ENCODE data around the gene DIP2A. TPM values are rescaled to one million over a fixed set of nuclear protein-coding genes. Genes with fewer than 3 reads are reported as not detected.

Gene DIP2A
- total RNA-seq, 4 donors from 2014 or later: 42.3 to 141 (median 52.8) TPM

DNA sequence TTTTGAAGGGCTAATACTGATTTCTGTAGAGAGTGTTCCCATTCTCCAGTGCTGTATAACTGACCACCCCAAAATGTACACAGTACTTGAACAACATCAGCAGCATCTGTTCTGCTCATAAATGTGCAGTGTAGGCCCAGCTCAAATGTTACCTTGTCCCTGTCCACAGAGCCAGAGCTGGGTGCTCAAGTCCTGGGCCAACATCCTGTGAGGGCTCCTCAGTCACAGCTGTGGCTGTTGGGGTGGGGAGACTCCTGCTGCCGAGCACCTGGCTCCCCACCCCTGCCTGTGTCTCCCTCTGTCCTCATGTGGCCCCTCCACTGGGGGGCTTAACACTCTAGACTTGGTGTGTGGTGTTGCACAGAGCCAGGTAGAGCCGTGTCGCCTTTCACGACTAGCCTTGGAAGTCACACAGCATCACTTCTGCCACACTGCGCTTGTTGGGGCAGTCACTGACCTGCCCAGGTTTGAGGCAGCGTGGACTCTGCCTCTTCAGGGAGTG lies 30.5 kb downstream of the DIP2A start:
- WGBS: 97% methylated on average over 6 of the region's 6 CpGs
- H3K27me3 ChIP-seq: no peaks in the 10 kb centered on the region
- H3K27ac ChIP-seq: no peak overlapping the region
- TF ChIP-seq POLR2AphosphoS5 (IDR thresholded peaks at IDR 0.05): no peak
- TF ChIP-seq POLR2A (IDR thresholded peaks at IDR 0.05): no peak
- no peak for TF ChIP-seq CTCF (IDR thresholded peaks at IDR 0.05)
- TF ChIP-seq EP300 (IDR thresholded peaks at IDR 0.05): no peak
- H3K4me1 ChIP-seq: no peaks in the 10 kb centered on the region
- no peak for DNase-seq (ENCODE audit: low spot score in 2 of 2)
- no peaks in the 10 kb centered on the region for H3K9me3 ChIP-seq
- H3K4me3 ChIP-seq: no peak overlapping the region
- peaks cover 46% of the 10 kb centered on the region for H3K36me3 ChIP-seq

DNA sequence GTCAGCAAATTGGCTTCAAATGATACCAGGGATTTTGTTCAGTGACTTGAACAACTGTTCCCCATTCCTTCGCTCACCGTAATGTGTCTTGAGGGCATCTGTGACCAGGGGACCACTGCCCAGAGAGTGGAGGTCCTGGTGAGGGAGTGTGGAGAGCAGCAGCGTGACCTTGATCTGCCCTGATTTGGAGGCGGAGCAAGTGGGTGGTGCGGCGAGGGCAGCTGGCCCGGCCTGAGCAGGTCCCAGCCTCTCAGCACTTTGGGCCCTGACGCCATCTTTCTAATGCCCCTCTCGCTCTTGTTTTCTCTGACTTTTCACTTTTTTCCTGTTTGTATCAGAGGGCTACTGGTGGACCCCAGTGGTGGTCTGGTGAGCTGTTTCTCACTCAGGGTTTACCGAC lies 31.1 kb downstream of the DIP2A start:
- WGBS: 88% methylated on average over 10 of the region's 10 CpGs
- Histone ChIP-seq H3K4me3 (no peak overlapping the region), H3K27ac (no peak overlapping the region), H3K4me1 (no peaks in the 10 kb centered on the region), H3K9me3 (no peaks in the 10 kb centered on the region), H3K27me3 (no peaks in the 10 kb centered on the region), H3K36me3 (peaks cover 46% of the 10 kb centered on the region)
- no peak for TF ChIP-seq EP300 (IDR thresholded peaks at IDR 0.05)
- TF ChIP-seq CTCF (IDR thresholded peaks at IDR 0.05): no peak
- TF ChIP-seq POLR2A (IDR thresholded peaks at IDR 0.05): no peak
- no peak for TF ChIP-seq POLR2AphosphoS5 (IDR thresholded peaks at IDR 0.05)
- DNase-seq (ENCODE audit: low spot score in 2 of 2): no peak

- H3K27me3 ChIP-seq: no peaks in the 10 kb centered on the region
- TF ChIP-seq CTCF (IDR thresholded peaks at IDR 0.05): no peak
- TF ChIP-seq POLR2AphosphoS5 (IDR thresholded peaks at IDR 0.05): no peak
- TF ChIP-seq POLR2A (IDR thresholded peaks at IDR 0.05): no peak
- no peak for TF ChIP-seq EP300 (IDR thresholded peaks at IDR 0.05)
- H3K4me3 ChIP-seq: no peak overlapping the region
- WGBS: 96% methylated on average over 3 of the region's 3 CpGs
- no peak overlapping the region for H3K27ac ChIP-seq
- no peaks in the 10 kb centered on the region for H3K9me3 ChIP-seq
- no peak for DNase-seq (ENCODE audit: low spot score in 2 of 2)
- peaks cover 46% of the 10 kb centered on the region for H3K36me3 ChIP-seq
- H3K4me1 ChIP-seq: no peaks in the 10 kb centered on the region
Observed at GRCh38 chr21:46491553-46491952, 32.9 kb downstream of the DIP2A start.

GRCh38 chr21:46492851-46493250 lies 34.2 kb downstream of the DIP2A start:
- Histone ChIP-seq H3K4me1 (no peaks in the 10 kb centered on the region), H3K9me3 (no peaks in the 10 kb centered on the region), H3K36me3 (peaks cover 55% of the 10 kb centered on the region), H3K4me3 (no peak overlapping the region), H3K27ac (no peak overlapping the region), H3K27me3 (no peaks in the 10 kb centered on the region)
- no peak for DNase-seq (ENCODE audit: low spot score in 2 of 2)
- 79% methylated on average over 5 of the region's 5 CpGs for WGBS
- TF ChIP-seq CTCF (IDR thresholded peaks at IDR 0.05) (no peak), POLR2A (IDR thresholded peaks at IDR 0.05) (no peak), POLR2AphosphoS5 (IDR thresholded peaks at IDR 0.05) (no peak), EP300 (IDR thresholded peaks at IDR 0.05) (no peak)

- peaks cover 62% of the 10 kb centered on the region for H3K36me3 ChIP-seq
- H3K27me3 ChIP-seq: no peaks in the 10 kb centered on the region
- no peaks in the 10 kb centered on the region for H3K4me1 ChIP-seq
- H3K4me3 ChIP-seq: no peak overlapping the region
- 95% methylated on average over 6 of the region's 6 CpGs for WGBS
- H3K27ac ChIP-seq: no peak overlapping the region
- TF ChIP-seq POLR2A (IDR thresholded peaks at IDR 0.05) (no peak), CTCF (IDR thresholded peaks at IDR 0.05) (no peak), POLR2AphosphoS5 (IDR thresholded peaks at IDR 0.05) (no peak), EP300 (IDR thresholded peaks at IDR 0.05) (no peak)
- H3K9me3 ChIP-seq: no peaks in the 10 kb centered on the region
- DNase-seq (ENCODE audit: low spot score in 2 of 2): no peak
Observed at GRCh38 chr21:46493828-46494227, 35.1 kb downstream of the DIP2A start.

Measured in suprapubic skin (tissue), 4 donors.